Measurements from ENCODE around the gene ADGRF3.

DNA sequence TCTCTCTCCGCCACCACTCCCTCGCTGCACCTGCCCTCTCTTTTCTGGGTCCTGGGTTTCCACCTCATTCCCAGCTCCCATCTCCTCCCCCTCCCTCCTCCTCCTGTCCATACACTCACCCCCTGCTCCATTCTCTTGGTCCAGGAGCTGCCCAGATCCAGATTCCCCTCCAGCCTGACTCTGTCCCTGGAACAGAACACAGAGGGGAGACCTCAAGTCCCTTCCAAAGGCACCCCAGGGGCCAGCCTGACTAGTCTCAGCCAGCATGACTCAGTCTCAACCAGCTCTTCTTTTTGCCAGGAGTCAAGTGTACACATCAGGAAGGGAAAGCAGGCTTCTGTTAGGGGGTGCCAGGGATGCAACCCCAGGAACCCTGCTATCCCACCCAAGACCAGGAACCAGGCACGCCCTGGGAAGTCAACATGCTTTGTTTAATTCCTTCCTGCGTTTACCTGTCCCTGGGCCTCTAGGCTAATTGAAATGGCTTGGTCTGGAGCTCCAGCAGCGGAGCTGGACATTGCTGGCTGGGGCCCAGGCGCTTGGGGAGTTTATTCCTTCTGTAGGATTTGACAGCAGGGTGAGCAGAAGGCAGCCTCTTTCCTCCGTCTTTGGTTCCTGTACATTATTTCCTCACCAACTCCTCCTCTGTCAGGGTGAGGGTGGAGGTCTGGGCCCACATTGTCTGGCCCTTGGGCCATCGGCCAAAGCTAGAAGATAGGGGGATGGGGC lies 29.0 kb downstream of the ADGRF3 start:
- TF ChIP-seq EZH2 (IDR thresholded peaks at IDR 0.05; ENCODE audit: low read depth), result no peak
- TF ChIP-seq, protein P1, sequence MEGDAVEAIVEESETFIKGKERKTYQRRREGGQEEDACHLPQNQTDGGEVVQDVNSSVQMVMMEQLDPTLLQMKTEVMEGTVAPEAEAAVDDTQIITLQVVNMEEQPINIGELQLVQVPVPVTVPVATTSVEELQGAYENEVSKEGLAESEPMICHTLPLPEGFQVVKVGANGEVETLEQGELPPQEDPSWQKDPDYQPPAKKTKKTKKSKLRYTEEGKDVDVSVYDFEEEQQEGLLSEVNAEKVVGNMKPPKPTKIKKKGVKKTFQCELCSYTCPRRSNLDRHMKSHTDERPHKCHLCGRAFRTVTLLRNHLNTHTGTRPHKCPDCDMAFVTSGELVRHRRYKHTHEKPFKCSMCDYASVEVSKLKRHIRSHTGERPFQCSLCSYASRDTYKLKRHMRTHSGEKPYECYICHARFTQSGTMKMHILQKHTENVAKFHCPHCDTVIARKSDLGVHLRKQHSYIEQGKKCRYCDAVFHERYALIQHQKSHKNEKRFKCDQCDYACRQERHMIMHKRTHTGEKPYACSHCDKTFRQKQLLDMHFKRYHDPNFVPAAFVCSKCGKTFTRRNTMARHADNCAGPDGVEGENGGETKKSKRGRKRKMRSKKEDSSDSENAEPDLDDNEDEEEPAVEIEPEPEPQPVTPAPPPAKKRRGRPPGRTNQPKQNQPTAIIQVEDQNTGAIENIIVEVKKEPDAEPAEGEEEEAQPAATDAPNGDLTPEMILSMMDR (conservative IDR thresholded peaks at IDR 0.05), result no peak
